HG03135 (cell line): Measurements from ENCODE around the gene COQ2.
"Not testable (repeated sequence)": the region's sequence is repeated elsewhere in the genome, so short reads cannot be mapped to it uniquely, and the experiment has no call there.

ENCODE experiments used
- ATAC-seq: cut with Tn5 transposase; IDR thresholded peaks from one replicate; pipeline ENCODE4 v1.9.1; 2021; ENCODE audit warnings: mild to moderate bottlenecking, moderate library complexity; ENCODE audit not compliant: unreplicated experiment

The COQ2 gene

GRCh38 chr4:83288381-83288780 lies 3.8 kb upstream of the COQ2 start:
- not testable (repeated sequence) for ATAC-seq

- ATAC-seq = peak; percentile 6
These were observed 433 bp upstream of the COQ2 start for GRCh38 chr4:83285055-83285407.

GRCh38 chr4:83283181-83283580 lies 1.4 kb downstream of the COQ2 start:
- no peak for ATAC-seq

- no peak for ATAC-seq
These were observed 2.5 kb downstream of the COQ2 start for GRCh38 chr4:83282049-83282535.

- no peak for ATAC-seq
These were observed 3.3 kb downstream of the COQ2 start for GRCh38 chr4:83281307-83281706.

- ATAC-seq = peak; percentile 68
These were observed 8.1 kb downstream of the COQ2 start for GRCh38 chr4:83276299-83277040.

GRCh38 chr4:83273926-83274325 lies 10.7 kb downstream of the COQ2 start:
- not testable (repeated sequence) for ATAC-seq

GRCh38 chr4:83272900-83273299 lies 11.7 kb downstream of the COQ2 start:
- peak; percentile 83 for ATAC-seq

- no peak for ATAC-seq
These were observed 15.3 kb downstream of the COQ2 start for GRCh38 chr4:83269256-83269655.

GRCh38 chr4:83268491-83268890 lies 16.1 kb downstream of the COQ2 start:
- ATAC-seq = no peak

GRCh38 chr4:83267830-83268475 lies 16.6 kb downstream of the COQ2 start:
- no peak for ATAC-seq

GRCh38 chr4:83267121-83267829 lies 17.3 kb downstream of the COQ2 start:
- ATAC-seq = no peak

GRCh38 chr4:83266689-83267088 lies 17.9 kb downstream of the COQ2 start:
- ATAC-seq = no peak

GRCh38 chr4:83263106-83263505 lies 21.5 kb downstream of the COQ2 start:
- ATAC-seq = no peak

- ATAC-seq = no peak
These were observed 21.9 kb downstream of the COQ2 start for GRCh38 chr4:83262682-83263081.

GRCh38 chr4:83261307-83261706 lies 23.3 kb downstream of the COQ2 start:
- ATAC-seq = no peak

- no peak for ATAC-seq
These were observed 25.0 kb downstream of the COQ2 start for GRCh38 chr4:83259586-83259985.

- ATAC-seq = no peak
These were observed 26.1 kb downstream of the COQ2 start for GRCh38 chr4:83258461-83258860.

GRCh38 chr4:83257811-83258210 lies 26.8 kb downstream of the COQ2 start:
- no peak for ATAC-seq

- ATAC-seq = no peak
These were observed 29.0 kb downstream of the COQ2 start for GRCh38 chr4:83255584-83255983.

- ATAC-seq = peak; percentile 55
These were observed 31.7 kb downstream of the COQ2 start for GRCh38 chr4:83252782-83253405.
